PC-3 (cell line): ENCODE data around the gene ARID1A.

Experiments
- EZH2 ChIP-seq: fragments of 300-600 bp; sonication (generic); IDR thresholded peaks from one replicate; pipeline ENCODE4 v1.6.1; 2017; ENCODE audit warnings: antibody characterized with exemption, mild to moderate bottlenecking, low read length; ENCODE audit not compliant: unreplicated experiment
- EZH2phosphoT487 ChIP-seq: fragments of 300-600 bp; sonication (generic); IDR thresholded peaks from 2 replicates; pipeline ENCODE4 v1.6.1; 2018; ENCODE audit warnings: mild to moderate bottlenecking, antibody characterized with exemption, low read length, borderline replicate concordance
- TF ChIP-seq, protein P1 (sequence below): fragments of 300-600 bp; sonication (generic); conservative IDR thresholded peaks from 2 replicates; pipeline ENCODE4 v1.5.1; 2017; ENCODE audit warnings: antibody characterized with exemption, low read depth, mild to moderate bottlenecking, low read length

DNA sequence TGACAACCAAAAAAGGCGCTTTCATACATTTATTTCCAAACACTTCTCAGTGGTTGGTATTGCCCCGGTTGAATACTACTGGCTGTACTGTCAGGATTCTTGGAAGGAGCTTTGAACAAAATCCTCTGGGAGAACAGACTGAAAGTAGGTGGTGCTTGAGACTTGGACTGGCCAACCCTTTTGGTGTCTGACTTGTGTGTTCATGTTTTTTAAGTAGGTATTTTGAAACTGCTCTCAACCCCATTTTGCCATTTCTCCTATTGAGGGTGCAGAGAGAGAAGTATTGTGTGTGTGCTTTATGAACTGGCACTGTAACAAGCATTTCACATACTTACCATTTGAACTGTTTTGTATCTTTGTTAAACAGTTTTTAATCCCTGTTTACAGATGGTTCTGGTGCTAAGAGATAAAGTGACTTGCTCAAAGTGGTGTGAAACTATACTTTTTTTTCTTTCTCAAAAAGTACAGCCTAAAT is 21.2 kb downstream of the ARID1A start:
- TF ChIP-seq, protein P1, sequence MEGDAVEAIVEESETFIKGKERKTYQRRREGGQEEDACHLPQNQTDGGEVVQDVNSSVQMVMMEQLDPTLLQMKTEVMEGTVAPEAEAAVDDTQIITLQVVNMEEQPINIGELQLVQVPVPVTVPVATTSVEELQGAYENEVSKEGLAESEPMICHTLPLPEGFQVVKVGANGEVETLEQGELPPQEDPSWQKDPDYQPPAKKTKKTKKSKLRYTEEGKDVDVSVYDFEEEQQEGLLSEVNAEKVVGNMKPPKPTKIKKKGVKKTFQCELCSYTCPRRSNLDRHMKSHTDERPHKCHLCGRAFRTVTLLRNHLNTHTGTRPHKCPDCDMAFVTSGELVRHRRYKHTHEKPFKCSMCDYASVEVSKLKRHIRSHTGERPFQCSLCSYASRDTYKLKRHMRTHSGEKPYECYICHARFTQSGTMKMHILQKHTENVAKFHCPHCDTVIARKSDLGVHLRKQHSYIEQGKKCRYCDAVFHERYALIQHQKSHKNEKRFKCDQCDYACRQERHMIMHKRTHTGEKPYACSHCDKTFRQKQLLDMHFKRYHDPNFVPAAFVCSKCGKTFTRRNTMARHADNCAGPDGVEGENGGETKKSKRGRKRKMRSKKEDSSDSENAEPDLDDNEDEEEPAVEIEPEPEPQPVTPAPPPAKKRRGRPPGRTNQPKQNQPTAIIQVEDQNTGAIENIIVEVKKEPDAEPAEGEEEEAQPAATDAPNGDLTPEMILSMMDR, result no peak
- TF ChIP-seq EZH2, result no peak
- TF ChIP-seq EZH2phosphoT487, result no peak
